ENCODE results near the gene NKX6-2.
"Not testable (repeated sequence)": the region's sequence is repeated elsewhere in the genome, so short reads cannot be mapped to it uniquely, and the experiment has no call there.

DNA sequence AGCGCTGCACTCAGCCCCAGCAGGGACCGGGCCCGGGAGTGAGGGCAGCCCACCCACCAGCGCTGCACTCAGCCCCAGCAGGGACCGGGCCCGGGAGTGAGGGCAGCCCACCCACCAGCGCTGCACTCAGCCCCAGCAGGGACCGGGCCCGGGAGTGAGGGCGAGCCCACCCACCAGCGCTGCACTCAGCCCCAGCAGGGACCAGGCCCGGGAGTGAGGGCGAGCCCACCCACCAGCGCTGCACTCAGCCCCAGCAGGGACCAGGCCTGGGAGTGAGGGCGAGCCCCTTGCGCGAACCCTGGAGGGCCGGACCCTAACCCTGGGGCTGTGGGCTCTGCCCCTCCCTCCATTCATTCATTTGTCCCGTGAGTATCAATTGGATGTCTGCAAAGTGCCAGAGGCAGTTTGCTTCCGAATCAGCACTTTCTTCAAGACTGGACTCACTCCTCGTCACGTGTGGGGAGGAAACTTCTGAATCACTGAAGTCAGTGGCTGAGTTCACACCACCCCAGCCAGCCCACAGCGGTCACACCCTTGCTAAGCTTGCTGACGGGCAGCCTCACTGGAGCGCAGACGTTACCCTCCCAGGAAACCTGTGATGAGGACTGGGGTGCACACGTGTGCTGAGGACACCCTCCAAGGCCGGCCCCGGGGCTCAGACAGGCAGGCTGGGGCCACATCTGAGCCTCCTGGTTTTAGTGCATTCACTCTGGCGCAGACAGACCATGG is 42.6 kb downstream of the NKX6-2 start:
- TF ChIP-seq, protein P1, sequence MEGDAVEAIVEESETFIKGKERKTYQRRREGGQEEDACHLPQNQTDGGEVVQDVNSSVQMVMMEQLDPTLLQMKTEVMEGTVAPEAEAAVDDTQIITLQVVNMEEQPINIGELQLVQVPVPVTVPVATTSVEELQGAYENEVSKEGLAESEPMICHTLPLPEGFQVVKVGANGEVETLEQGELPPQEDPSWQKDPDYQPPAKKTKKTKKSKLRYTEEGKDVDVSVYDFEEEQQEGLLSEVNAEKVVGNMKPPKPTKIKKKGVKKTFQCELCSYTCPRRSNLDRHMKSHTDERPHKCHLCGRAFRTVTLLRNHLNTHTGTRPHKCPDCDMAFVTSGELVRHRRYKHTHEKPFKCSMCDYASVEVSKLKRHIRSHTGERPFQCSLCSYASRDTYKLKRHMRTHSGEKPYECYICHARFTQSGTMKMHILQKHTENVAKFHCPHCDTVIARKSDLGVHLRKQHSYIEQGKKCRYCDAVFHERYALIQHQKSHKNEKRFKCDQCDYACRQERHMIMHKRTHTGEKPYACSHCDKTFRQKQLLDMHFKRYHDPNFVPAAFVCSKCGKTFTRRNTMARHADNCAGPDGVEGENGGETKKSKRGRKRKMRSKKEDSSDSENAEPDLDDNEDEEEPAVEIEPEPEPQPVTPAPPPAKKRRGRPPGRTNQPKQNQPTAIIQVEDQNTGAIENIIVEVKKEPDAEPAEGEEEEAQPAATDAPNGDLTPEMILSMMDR (conservative IDR thresholded peaks at IDR 0.05): not testable (repeated sequence)
- not testable (repeated sequence) for TF ChIP-seq ZFX (IDR thresholded peaks at IDR 0.05)

Measured in C4-2B (cell line).